ENCODE results near the gene ANKS1B.

DNA sequence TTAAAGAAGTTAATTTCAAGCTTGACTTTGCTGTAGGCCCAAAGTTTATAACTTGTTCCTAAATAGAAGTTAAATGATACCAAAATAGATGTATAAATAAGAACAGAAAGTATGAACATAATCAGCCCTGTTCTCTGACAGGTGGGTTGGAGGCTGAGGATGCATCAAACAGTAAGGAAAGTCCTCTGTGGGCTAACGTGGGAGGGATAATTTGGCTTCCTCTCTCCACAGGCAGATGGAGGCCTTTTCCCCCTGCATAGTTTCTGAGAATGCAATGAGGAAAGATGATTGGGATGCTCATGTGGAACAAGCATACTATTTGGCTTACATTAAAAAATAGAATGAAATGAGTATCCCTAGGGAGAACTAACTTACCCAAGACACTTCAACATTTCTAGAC lies 280.7 kb downstream of the ANKS1B start:
- TF ChIP-seq POLR2A (IDR thresholded peaks at IDR 0.05; ENCODE audit: low read depth, low read length) (no peak), MXI1 (IDR thresholded peaks at IDR 0.05; ENCODE audit: borderline replicate concordance, low read depth, low read length) (no peak), MAZ (IDR thresholded peaks at IDR 0.05; ENCODE audit: borderline replicate concordance, low read depth, low read length) (no peak)
- TF ChIP-seq, protein P1, sequence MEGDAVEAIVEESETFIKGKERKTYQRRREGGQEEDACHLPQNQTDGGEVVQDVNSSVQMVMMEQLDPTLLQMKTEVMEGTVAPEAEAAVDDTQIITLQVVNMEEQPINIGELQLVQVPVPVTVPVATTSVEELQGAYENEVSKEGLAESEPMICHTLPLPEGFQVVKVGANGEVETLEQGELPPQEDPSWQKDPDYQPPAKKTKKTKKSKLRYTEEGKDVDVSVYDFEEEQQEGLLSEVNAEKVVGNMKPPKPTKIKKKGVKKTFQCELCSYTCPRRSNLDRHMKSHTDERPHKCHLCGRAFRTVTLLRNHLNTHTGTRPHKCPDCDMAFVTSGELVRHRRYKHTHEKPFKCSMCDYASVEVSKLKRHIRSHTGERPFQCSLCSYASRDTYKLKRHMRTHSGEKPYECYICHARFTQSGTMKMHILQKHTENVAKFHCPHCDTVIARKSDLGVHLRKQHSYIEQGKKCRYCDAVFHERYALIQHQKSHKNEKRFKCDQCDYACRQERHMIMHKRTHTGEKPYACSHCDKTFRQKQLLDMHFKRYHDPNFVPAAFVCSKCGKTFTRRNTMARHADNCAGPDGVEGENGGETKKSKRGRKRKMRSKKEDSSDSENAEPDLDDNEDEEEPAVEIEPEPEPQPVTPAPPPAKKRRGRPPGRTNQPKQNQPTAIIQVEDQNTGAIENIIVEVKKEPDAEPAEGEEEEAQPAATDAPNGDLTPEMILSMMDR (conservative IDR thresholded peaks at IDR 0.05; ENCODE audit: low read depth, low read length) = no peak
- TF ChIP-seq, protein P2, sequence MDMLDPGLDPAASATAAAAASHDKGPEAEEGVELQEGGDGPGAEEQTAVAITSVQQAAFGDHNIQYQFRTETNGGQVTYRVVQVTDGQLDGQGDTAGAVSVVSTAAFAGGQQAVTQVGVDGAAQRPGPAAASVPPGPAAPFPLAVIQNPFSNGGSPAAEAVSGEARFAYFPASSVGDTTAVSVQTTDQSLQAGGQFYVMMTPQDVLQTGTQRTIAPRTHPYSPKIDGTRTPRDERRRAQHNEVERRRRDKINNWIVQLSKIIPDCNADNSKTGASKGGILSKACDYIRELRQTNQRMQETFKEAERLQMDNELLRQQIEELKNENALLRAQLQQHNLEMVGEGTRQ (IDR thresholded peaks at IDR 0.05; ENCODE audit: low read depth, low read length) = no peak

All from IMR-90 (cell line).